H1 (cell line): ENCODE measurements around the gene IL1RAPL1.

Source experiments
- ATF2 ChIP-seq: IDR thresholded peaks from 2 replicates; pipeline ENCODE4 v1.6.1; 2012; ENCODE audit warnings: low read length, inconsistent platforms
- ATF3 ChIP-seq: IDR thresholded peaks from 2 replicates; pipeline ENCODE4 v1.6.1; 2011; ENCODE audit warnings: low read depth, mild to moderate bottlenecking, low read length; ENCODE audit not compliant: insufficient read depth
- CHD2 ChIP-seq: IDR thresholded peaks from 2 replicates; pipeline ENCODE4 v1.6.1; 2012; ENCODE audit warnings: low read length, improper control_type of control experiment
- CTCF ChIP-seq, 3 experiments: IDR thresholded peaks; 1 replicate in 2 of 3; 2 replicates in 1 of 3; pipeline versions ENCODE4 v1.5.1 to v1.6.1; 2011; ENCODE audit warnings: low read length in 3 of 3, mild to moderate bottlenecking in 3 of 3, inconsistent platforms in 2 of 3, low read depth in 1 of 3, moderate library complexity in 1 of 3; ENCODE audit not compliant: insufficient read depth in 1 of 3; ENCODE audit errors: control extremely low read depth in 1 of 3
- NRF1 ChIP-seq: IDR thresholded peaks from 2 replicates; pipeline ENCODE4 v1.6.1; 2011; ENCODE audit warnings: mild to moderate bottlenecking, low read depth, low read length, improper control_type of control experiment
- POLR2A ChIP-seq, 2 experiments: IDR thresholded peaks; 1 replicate in 1 of 2; 2 replicates in 1 of 2; pipeline ENCODE4 v1.6.1; 2011; ENCODE audit warnings: low read depth in 2 of 2, low read length in 2 of 2, mild to moderate bottlenecking in 2 of 2; ENCODE audit errors: control extremely low read depth in 1 of 2
- RXRA ChIP-seq: IDR thresholded peaks from 2 replicates; pipeline ENCODE4 v1.6.1; 2011; ENCODE audit warnings: low read depth, mild to moderate bottlenecking, low read length, moderate library complexity; ENCODE audit not compliant: insufficient read depth
- TCF12 ChIP-seq: IDR thresholded peaks from 2 replicates; pipeline ENCODE4 v1.6.1; 2011; ENCODE audit warnings: low read depth, mild to moderate bottlenecking, low read length
- TEAD4 ChIP-seq: IDR thresholded peaks from 2 replicates; pipeline ENCODE4 v1.6.1; 2012; ENCODE audit warnings: low read depth, low read length, inconsistent platforms, mixed read lengths
- YY1 ChIP-seq: IDR thresholded peaks from 2 replicates; pipeline ENCODE4 v1.6.1; 2011; ENCODE audit warnings: low read depth, mild to moderate bottlenecking, low read length

GRCh38 chrX:29187264-29187663 is 600.0 kb downstream of the IL1RAPL1 start:
- TF ChIP-seq ATF3 (no peak), NRF1 (no peak), CTCF (IDR thresholded peaks at IDR 0.05; ENCODE audit: control extremely low read depth in 1 of 3, insufficient read depth in 1 of 3, low read depth in 1 of 3, low read length in 3 of 3) (no peak), POLR2A (IDR thresholded peaks at IDR 0.05; ENCODE audit: control extremely low read depth in 1 of 2, low read depth in 2 of 2, low read length in 2 of 2) (no peak), CHD2 (no peak), TCF12 (no peak), TEAD4 (no peak), YY1 (no peak), ATF2 (no peak), RXRA (no peak)
